GM23248 (cell line): ENCODE data around the gene EPHA1.

ENCODE experiments used
- EZH2 ChIP-seq: fragments of 200-600 bp; sonication (generic); IDR thresholded peaks from 2 replicates; pipeline ENCODE4 v1.6.1; 2018; ENCODE audit warnings: antibody characterized with exemption, mild to moderate bottlenecking; ENCODE audit not compliant: insufficient read depth, poor library complexity, severe bottlenecking
- EZH2phosphoT487 ChIP-seq: fragments of 200-600 bp; sonication (generic); IDR thresholded peaks from 2 replicates; pipeline ENCODE4 v1.6.1; 2018; ENCODE audit warnings: antibody characterized with exemption, moderate library complexity, mild to moderate bottlenecking, low read depth; ENCODE audit not compliant: insufficient read depth

DNA sequence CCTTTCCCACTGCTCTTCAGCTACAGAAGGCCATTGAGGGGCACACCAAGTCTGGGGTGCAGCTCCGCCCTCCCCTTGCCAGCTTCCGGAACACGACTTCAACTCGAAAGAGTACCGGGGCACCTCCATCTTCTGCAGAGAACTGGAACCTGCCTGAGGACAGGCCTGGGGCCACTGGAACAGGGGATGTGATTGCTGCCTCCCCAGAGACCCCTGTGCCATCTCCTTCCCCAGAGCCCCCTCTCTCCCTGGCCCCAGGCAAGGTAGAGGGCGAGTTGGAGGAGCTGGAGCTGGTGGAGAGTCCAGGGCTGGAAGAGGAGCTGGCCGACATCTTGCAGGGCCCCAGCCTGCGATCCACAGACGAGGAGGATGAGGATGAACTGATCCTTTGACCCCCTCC is 57.1 kb downstream of the EPHA1 start:
- TF ChIP-seq EZH2phosphoT487 (no peak), EZH2 (no peak)
